Liver (tissue), 9 donors: ENCODE measurements around the gene COX7A1. TPM values are rescaled to one million over a fixed set of nuclear protein-coding genes. Genes with fewer than 3 reads are reported as not detected.

Source experiments
- DNase-seq: peaks from one replicate; pipeline ENCODE4 v3.0.0-alpha.2; 2017; ENCODE audit warnings: low spot score
- H3K27ac ChIP-seq, 2 donors: one replicate each; pipeline ENCODE4 v1.7.0; 2013; ENCODE audit warnings: inconsistent platforms in 2 of 2, low read length in 2 of 2, control low read depth in 1 of 2, low read depth in 1 of 2, mild to moderate bottlenecking in 1 of 2
- H3K27me3 ChIP-seq, 4 donors: one replicate each; pipeline versions ENCODE4 v1.6.1 to v1.7.0; 2013; ENCODE audit warnings: low read length in 3 of 4, inconsistent platforms in 1 of 4, mild to moderate bottlenecking in 1 of 4, moderate library complexity in 1 of 4; ENCODE audit not compliant: control insufficient read depth in 4 of 4, insufficient read depth in 4 of 4
- H3K36me3 ChIP-seq, 4 donors: one replicate each; pipeline versions ENCODE4 v1.6.1 to v1.7.0; 2013; ENCODE audit warnings: low read length in 3 of 4, mild to moderate bottlenecking in 3 of 4, low read depth in 1 of 4, moderate library complexity in 1 of 4; ENCODE audit not compliant: control insufficient read depth in 4 of 4, insufficient read depth in 3 of 4
- H3K4me1 ChIP-seq, 4 donors: one replicate each; pipeline versions ENCODE4 v1.6.1 to v1.7.0; 2013; ENCODE audit warnings: low read length in 3 of 4, mild to moderate bottlenecking in 3 of 4, moderate library complexity in 1 of 4; ENCODE audit not compliant: control insufficient read depth in 4 of 4, insufficient read depth in 4 of 4
- H3K4me3 ChIP-seq, 3 donors: one replicate each; pipeline versions ENCODE4 v1.6.1 to v1.7.0; 2013; ENCODE audit warnings: low read length in 3 of 3, control low read depth in 1 of 3, low read depth in 1 of 3, mild to moderate bottlenecking in 1 of 3
- H3K9ac ChIP-seq, 2 donors: one replicate each; pipeline ENCODE4 v1.7.0; 2013; ENCODE audit warnings: low read length in 2 of 2, mild to moderate bottlenecking in 2 of 2, moderate library complexity in 2 of 2, control low read depth in 1 of 2, low read depth in 1 of 2
- H3K9me3 ChIP-seq, 4 donors: one replicate each; pipeline versions ENCODE4 v1.6.1 to v1.7.0; 2013; ENCODE audit warnings: low read length in 3 of 4; ENCODE audit not compliant: control insufficient read depth in 4 of 4
- EGR1 ChIP-seq, 2 donors: IDR thresholded peaks; 2 replicates each; pipeline ENCODE4 v1.6.1; 2016 to 2018; ENCODE audit warnings: antibody characterized with exemption in 2 of 2, low read depth in 2 of 2
- FOXA1 ChIP-seq: IDR thresholded peaks from 2 replicates; pipeline ENCODE4 v1.6.1; 2016; ENCODE audit warnings: antibody characterized with exemption
- HNF4A ChIP-seq, 2 donors: conservative IDR thresholded peaks; 2 replicates each; pipeline ENCODE4 v1.6.1; 2016; ENCODE audit warnings: antibody characterized with exemption in 2 of 2, mild to moderate bottlenecking in 2 of 2
- JUND ChIP-seq, 2 donors: IDR thresholded peaks; 2 replicates each; pipeline ENCODE4 v1.6.1; 2016; ENCODE audit warnings: antibody characterized with exemption in 2 of 2
- NR2F2 ChIP-seq: IDR thresholded peaks from 2 replicates; pipeline ENCODE4 v1.6.1; 2016; ENCODE audit warnings: antibody characterized with exemption
- REST ChIP-seq: IDR thresholded peaks from 2 replicates; pipeline ENCODE4 v1.6.1; 2016; ENCODE audit warnings: antibody characterized with exemption, mild to moderate bottlenecking
- RXRA ChIP-seq, 2 donors: IDR thresholded peaks; 2 replicates each; pipeline ENCODE4 v1.6.1; 2017 to 2018; ENCODE audit warnings: antibody characterized with exemption in 2 of 2, mild to moderate bottlenecking in 1 of 2
- YY1 ChIP-seq: IDR thresholded peaks from 2 replicates; pipeline ENCODE4 v1.6.1; 2016; ENCODE audit warnings: antibody characterized with exemption, mild to moderate bottlenecking
- WGBS: extraction: QIAGEN DNeasy Blood & Tissue Kit; methylation state at CpG from one replicate; pipeline ENCODE4 v1.1.7; 2013; 5-methylcytosine and 5-hydroxymethylcytosine counted together
- polyA plus RNA-seq, 2 donors: library from polyadenylated mRNA; stranded (reverse) in 1 of 2; unstranded in 1 of 2; fragments of 200-250 nt in 1 of 2; fragments of >200 nt in 1 of 2; fragmentation: Nextera tagmentation in 1 of 2; extraction: Ambion mirVana in 1 of 2; gene quantifications; one replicate each; pipeline versions ENCODE4 v1.2.1 to v1.2.3, GENCODE V29; 2013 to 2015
- total RNA-seq, 2 donors: library from RNA; depleted of rRNA; stranded (reverse); fragments of >200 nt; gene quantifications; one replicate each; pipeline ENCODE4 v1.2.3, GENCODE V29; 2014
- TF ChIP-seq, protein P1 (sequence below): fragments of 150-350 bp; IDR thresholded peaks from 2 replicates; pipeline ENCODE4 v1.5.1; 2017; ENCODE audit warnings: improper control_type of control experiment, low read depth, low read length; ENCODE audit not compliant: missing input control
- donor health status: healthy.
- donor health status: healthy.
- donor health status: healthy.
- donor health status: healthy.
- donor health status: healthy.

COX7A1 gene
- total and polyA plus RNA-seq, 4 donors, result 0.17 to 11.4 (median 1.3) TPM

DNA sequence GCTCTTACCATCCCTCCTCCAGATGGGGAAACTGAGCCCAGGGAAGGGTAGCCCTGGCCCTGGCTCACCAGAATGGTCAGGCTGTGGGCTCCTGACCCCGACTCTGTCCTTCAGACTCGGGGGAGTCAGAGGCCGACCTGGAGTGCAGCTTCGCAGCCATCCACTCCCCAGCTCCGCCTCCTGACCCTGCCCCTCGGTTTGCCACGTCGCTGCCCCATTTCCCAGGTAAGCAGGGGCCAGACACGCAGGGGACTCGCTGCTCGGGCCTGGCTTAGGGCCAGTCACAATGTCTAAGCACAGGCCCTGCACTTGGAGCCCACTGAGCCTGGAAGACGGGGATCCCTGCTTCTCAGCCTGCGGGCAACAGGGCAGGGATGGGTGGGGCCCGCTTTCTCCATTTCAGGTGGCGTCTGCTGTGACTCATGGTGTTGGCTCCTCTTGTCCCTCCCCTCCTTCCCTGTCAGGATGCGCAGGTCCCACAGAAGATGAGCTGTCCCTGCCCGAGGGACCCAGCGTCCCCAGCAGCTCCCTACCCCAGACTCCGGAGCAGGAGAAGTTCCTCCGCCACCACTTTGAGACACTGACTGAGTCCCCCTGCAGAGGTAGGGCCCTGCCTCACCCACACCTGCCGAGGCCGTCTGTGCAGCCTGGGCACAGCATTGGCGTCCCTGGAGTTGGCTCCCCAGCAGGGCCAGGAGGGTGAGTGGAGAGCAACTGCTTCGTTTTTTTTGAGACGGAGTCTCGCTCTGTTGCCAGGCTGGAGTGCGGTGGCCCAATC, 50.5 kb downstream of the COX7A1 start:
- 95% methylated on average over 27 of the region's 27 CpGs for WGBS
- TF ChIP-seq FOXA1 (no peak), YY1 (no peak), RXRA (IDR thresholded peaks at IDR 0.05) (no peak), REST (no peak), NR2F2 (no peak), EGR1 (IDR thresholded peaks at IDR 0.05; ENCODE audit: low read depth in 2 of 2) (no peak), JUND (IDR thresholded peaks at IDR 0.05) (no peak), HNF4A (conservative IDR thresholded peaks at IDR 0.05) (no peak)
- TF ChIP-seq, protein P1, sequence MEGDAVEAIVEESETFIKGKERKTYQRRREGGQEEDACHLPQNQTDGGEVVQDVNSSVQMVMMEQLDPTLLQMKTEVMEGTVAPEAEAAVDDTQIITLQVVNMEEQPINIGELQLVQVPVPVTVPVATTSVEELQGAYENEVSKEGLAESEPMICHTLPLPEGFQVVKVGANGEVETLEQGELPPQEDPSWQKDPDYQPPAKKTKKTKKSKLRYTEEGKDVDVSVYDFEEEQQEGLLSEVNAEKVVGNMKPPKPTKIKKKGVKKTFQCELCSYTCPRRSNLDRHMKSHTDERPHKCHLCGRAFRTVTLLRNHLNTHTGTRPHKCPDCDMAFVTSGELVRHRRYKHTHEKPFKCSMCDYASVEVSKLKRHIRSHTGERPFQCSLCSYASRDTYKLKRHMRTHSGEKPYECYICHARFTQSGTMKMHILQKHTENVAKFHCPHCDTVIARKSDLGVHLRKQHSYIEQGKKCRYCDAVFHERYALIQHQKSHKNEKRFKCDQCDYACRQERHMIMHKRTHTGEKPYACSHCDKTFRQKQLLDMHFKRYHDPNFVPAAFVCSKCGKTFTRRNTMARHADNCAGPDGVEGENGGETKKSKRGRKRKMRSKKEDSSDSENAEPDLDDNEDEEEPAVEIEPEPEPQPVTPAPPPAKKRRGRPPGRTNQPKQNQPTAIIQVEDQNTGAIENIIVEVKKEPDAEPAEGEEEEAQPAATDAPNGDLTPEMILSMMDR, result no peak
- DNase-seq, result no peak

More for the DNA sequence above, 50.5 kb downstream of the COX7A1 start:
- Histone ChIP-seq H3K36me3 (no peaks in the 10 kb centered on the region), H3K27me3 (no peaks in the 10 kb centered on the region), H3K9ac (no peak overlapping the region), H3K9me3 (no peaks in the 10 kb centered on the region), H3K4me1 (no peaks in the 10 kb centered on the region), H3K27ac (no peak overlapping the region), H3K4me3 (no peak overlapping the region)

Other genes with a start within 250 kb of the COX7A1 start
- gene HCST, start 249.9 kb downstream of the COX7A1 start, total RNA-seq, result 1 to 10 TPM; 2.0 to 3.1 TPM
- gene HCST, start 249.9 kb downstream of the COX7A1 start, polyA plus RNA-seq, result 10 to 100 TPM in 1 of 2 donors, 1 to 10 TPM in 1; 4.6 to 13.3 TPM
- 10 to 100 TPM; 26.8 to 37.6 TPM for gene TYROBP, start 244.2 kb downstream of the COX7A1 start, total RNA-seq
- gene TYROBP, start 244.2 kb downstream of the COX7A1 start, polyA plus RNA-seq, result 10 to 100 TPM; 43.8 to 89.6 TPM
- 1 to 10 TPM in 1 of 2 donors, under 1 TPM in 1; 0.89 to 1.9 TPM for gene LRFN3, start 216.1 kb downstream of the COX7A1 start, total RNA-seq
- 1 to 10 TPM; 2.2 to 8.4 TPM for gene LRFN3, start 216.1 kb downstream of the COX7A1 start, polyA plus RNA-seq
- 10 to 100 TPM in 1 of 2 donors, 1 to 10 TPM in 1; 8.4 to 28.4 TPM for gene SDHAF1, start 157.3 kb downstream of the COX7A1 start, total RNA-seq
- gene SDHAF1, start 157.3 kb downstream of the COX7A1 start, polyA plus RNA-seq, result 10 to 100 TPM; 16.0 to 21.7 TPM
- gene SYNE4, start 143.6 kb downstream of the COX7A1 start, total RNA-seq, result 1 to 10 TPM; 1.8 to 4.4 TPM
- 1 to 10 TPM; 4.3 to 5.7 TPM for gene SYNE4, start 143.6 kb downstream of the COX7A1 start, polyA plus RNA-seq
- 1 to 10 TPM; 6.3 to 8.3 TPM for gene ALKBH6, start 138.2 kb downstream of the COX7A1 start, total RNA-seq
- gene ALKBH6, start 138.2 kb downstream of the COX7A1 start, polyA plus RNA-seq, result 10 to 100 TPM in 1 of 2 donors, 1 to 10 TPM in 1; 9.3 to 11.8 TPM
- gene CLIP3, start 119.6 kb downstream of the COX7A1 start, total RNA-seq, result 1 to 10 TPM in 1 of 2 donors, under 1 TPM in 1; 0.59 to 1.5 TPM
- gene CLIP3, start 119.6 kb downstream of the COX7A1 start, polyA plus RNA-seq, result under 1 TPM; 0.78 to 0.82 TPM
- gene THAP8, start 98.2 kb downstream of the COX7A1 start, total RNA-seq, result 1 to 10 TPM; 1.8 to 2.3 TPM
- 1 to 10 TPM; 4.2 to 4.4 TPM for gene THAP8, start 98.2 kb downstream of the COX7A1 start, polyA plus RNA-seq
- 1 to 10 TPM in 1 of 2 donors, under 1 TPM in 1; 0.59 to 6.6 TPM for gene WDR62, start 97.5 kb downstream of the COX7A1 start, total RNA-seq
- under 1 TPM; 0.26 to 0.83 TPM for gene WDR62, start 97.5 kb downstream of the COX7A1 start, polyA plus RNA-seq
- not detected for gene OVOL3, start 41.3 kb downstream of the COX7A1 start, total RNA-seq
- gene OVOL3, start 41.3 kb downstream of the COX7A1 start, polyA plus RNA-seq, result not detected
- gene POLR2I, start 37.6 kb downstream of the COX7A1 start, total RNA-seq, result 10 to 100 TPM; 11.4 to 82.1 TPM
- gene POLR2I, start 37.6 kb downstream of the COX7A1 start, polyA plus RNA-seq, result 100 to 1,000 TPM in 1 of 2 donors, 10 to 100 TPM in 1; 40.2 to 110 TPM
- 10 to 100 TPM; 29.8 to 43.2 TPM for gene TBCB, start 37.0 kb downstream of the COX7A1 start, total RNA-seq
- 10 to 100 TPM; 36.4 to 61.3 TPM for gene TBCB, start 37.0 kb downstream of the COX7A1 start, polyA plus RNA-seq
- gene CAPNS1, start 12.4 kb downstream of the COX7A1 start, total RNA-seq, result 100 to 1,000 TPM in 1 of 2 donors, 10 to 100 TPM in 1; 79.5 to 119 TPM
- 100 to 1,000 TPM in 1 of 2 donors, 10 to 100 TPM in 1; 87.2 to 280 TPM for gene CAPNS1, start 12.4 kb downstream of the COX7A1 start, polyA plus RNA-seq
- 1 to 10 TPM; 2.3 to 4.9 TPM for gene ZNF565, start 62.2 kb upstream of the COX7A1 start, total RNA-seq
- gene ZNF565, start 62.2 kb upstream of the COX7A1 start, polyA plus RNA-seq, result 1 to 10 TPM in 1 of 2 donors, under 1 TPM in 1; 0.95 to 2.2 TPM
- 10 to 100 TPM; 29.2 to 48.6 TPM for gene ZNF146, start 62.7 kb upstream of the COX7A1 start, total RNA-seq
- gene ZNF146, start 62.7 kb upstream of the COX7A1 start, polyA plus RNA-seq, result 10 to 100 TPM; 16.6 to 19.0 TPM
- 1 to 10 TPM; 3.4 to 5.1 TPM for gene ZFP14, start 226.8 kb upstream of the COX7A1 start, total RNA-seq
- gene ZFP14, start 226.8 kb upstream of the COX7A1 start, polyA plus RNA-seq, result 1 to 10 TPM in 1 of 2 donors, under 1 TPM in 1; 0.43 to 3.4 TPM